HG02642 (cell line): ENCODE measurements around the gene FZD2.
"Not testable (repeated sequence)": the region's sequence is repeated elsewhere in the genome, so short reads cannot be mapped to it uniquely, and the experiment has no call there.

Experiments
- ATAC-seq: cut with Tn5 transposase; IDR thresholded peaks from one replicate; pipeline ENCODE4 v1.9.1; 2021; ENCODE audit warnings: mild to moderate bottlenecking; ENCODE audit not compliant: unreplicated experiment, poor library complexity

FZD2 gene

GRCh38 chr17:44556832-44557606 is at the start of gene FZD2:
Gene FZD2 (plus strand): TSS chr17:44557484. CDS start chr17:44557689, 205 bp downstream.
- no peak for ATAC-seq

- not testable (repeated sequence) for ATAC-seq
These were observed 45.8 kb upstream of the FZD2 start for GRCh38 chr17:44511241-44512134.

- no peak for ATAC-seq
These were observed 39.3 kb upstream of the FZD2 start for GRCh38 chr17:44518032-44518431.

GRCh38 chr17:44522883-44523671 is 34.2 kb upstream of the FZD2 start:
- no peak for ATAC-seq

- ATAC-seq: no peak
These were observed 33.7 kb upstream of the FZD2 start for GRCh38 chr17:44523672-44523972.

GRCh38 chr17:44527102-44527501 is 30.2 kb upstream of the FZD2 start:
- no peak for ATAC-seq

- no peak for ATAC-seq
These were observed 29.3 kb upstream of the FZD2 start for GRCh38 chr17:44527954-44528353.

- ATAC-seq: no peak
These were observed 27.4 kb upstream of the FZD2 start for GRCh38 chr17:44529864-44530263.

- ATAC-seq: no peak
These were observed 26.3 kb upstream of the FZD2 start for GRCh38 chr17:44530896-44531418.

- ATAC-seq: no peak
These were observed 23.6 kb upstream of the FZD2 start for GRCh38 chr17:44533533-44534246.

GRCh38 chr17:44536090-44536953 is 21.0 kb upstream of the FZD2 start:
- no peak for ATAC-seq

- ATAC-seq: not testable (repeated sequence)
These were observed 19.4 kb upstream of the FZD2 start for GRCh38 chr17:44537922-44538321.

- ATAC-seq: no peak
These were observed 17.6 kb upstream of the FZD2 start for GRCh38 chr17:44539673-44540072.

- ATAC-seq: no peak
These were observed 16.8 kb upstream of the FZD2 start for GRCh38 chr17:44540246-44541084.

- ATAC-seq: no peak
These were observed 15.3 kb upstream of the FZD2 start for GRCh38 chr17:44541884-44542581.

GRCh38 chr17:44543213-44543904 is 13.9 kb upstream of the FZD2 start:
- no peak for ATAC-seq
